GM18498 (cell line): Measurements from ENCODE around the gene TNS4.

ENCODE experiments used
- ATAC-seq: cut with Tn5 transposase; IDR thresholded peaks from one replicate; pipeline ENCODE4 v1.9.1; 2021; ENCODE audit warnings: mild to moderate bottlenecking, moderate library complexity; ENCODE audit not compliant: unreplicated experiment

The TNS4 gene

DNA sequence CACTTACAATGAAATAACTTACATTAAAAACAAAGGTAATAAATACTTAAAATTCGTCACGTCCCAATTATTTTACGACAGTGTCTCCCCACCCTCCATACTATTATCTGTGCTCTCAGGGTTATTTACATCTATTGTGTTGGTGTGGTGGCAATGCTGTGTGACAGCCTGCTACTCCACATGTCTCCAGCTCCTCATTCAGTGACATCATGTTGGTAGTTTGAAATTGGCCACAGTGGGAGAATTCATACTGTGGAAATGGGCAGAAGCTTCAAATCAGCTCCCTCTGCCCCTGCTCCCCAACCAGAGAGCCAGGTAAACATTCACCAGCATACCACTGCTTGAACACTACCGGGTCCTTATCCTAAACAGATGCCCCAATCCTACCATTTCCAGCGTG lies 6.3 kb downstream of the TNS4 start:
- ATAC-seq, result no peak

DNA sequence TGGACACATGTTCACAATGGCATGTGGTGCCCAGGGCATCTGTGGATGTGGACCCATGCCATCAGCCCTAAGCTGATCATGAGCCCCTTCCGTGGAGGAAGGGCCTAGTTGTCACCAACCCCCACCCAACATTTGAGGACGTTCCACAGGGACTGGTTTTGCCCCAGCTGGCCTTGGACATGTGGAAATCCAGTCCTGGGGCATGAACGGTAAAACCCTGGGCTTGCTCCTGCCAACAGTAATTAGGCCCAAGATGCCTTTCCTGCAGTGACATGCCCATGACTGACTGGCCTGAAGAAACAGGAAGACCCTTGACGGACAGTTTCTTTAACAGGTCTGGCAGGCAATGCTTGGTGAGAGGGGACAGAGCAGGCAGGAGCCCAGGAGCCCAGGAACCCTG lies 7.7 kb downstream of the TNS4 start:
- no peak for ATAC-seq

DNA sequence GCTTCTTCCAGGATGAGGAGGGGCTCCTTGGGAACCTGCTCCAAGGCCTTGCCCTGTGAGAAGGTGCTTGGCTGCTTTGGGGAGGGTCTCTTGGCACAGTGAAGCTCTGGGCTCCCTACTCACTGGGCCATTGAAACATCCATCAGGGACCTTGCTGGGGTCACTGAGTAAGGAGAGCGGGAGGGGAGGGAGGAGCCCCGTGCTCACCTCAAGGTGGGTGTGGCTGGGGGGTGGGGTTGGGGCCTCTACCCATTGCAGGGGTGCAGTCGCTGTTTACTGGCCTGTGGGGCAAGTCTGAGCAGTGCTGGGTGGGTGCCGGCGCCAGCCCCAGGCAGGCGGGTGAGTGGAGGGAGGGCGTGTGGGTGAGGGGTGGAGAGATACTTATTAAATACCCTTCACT lies 9.9 kb downstream of the TNS4 start:
- no peak for ATAC-seq

- no peak for ATAC-seq
These were observed 10.4 kb downstream of the TNS4 start for GRCh38 chr17:40490982-40491381.

- ATAC-seq, result no peak
These were observed 11.1 kb downstream of the TNS4 start for GRCh38 chr17:40490289-40490853.

GRCh38 chr17:40487371-40488020 lies 13.9 kb downstream of the TNS4 start:
- no peak for ATAC-seq

- ATAC-seq, result no peak
These were observed 14.7 kb downstream of the TNS4 start for GRCh38 chr17:40486522-40487370.

DNA sequence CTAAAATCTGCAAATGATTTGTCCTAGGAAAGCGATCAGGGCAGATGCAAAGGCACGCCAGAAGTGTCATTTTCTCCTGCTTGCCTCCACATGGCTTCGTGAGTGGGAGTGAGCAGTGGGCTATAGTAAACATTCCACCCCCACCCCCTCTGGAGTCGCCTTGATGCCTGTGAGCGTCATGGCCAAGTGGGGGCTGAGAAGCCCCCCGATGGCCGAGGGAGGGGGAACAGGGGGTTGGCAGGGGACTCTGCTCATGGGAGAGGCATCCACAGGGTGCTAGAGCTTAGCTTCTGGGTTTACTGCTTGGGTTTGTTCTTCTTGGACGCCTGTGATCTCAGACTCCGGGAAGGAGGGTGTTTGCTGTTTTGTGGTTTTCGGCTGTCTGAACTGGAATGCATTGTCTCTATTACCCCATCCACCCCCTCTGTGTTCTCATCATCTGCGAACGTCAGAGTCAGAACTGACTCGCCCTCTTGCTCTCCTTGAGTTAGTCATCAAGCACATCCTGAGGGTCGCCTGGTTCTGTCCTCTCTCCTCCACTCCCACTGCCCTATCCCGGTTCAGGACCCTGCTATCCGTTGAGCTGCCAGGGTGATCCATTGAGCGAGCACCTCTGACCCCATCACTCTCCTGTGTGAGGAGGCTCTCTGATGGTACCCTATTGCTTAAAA lies 15.4 kb downstream of the TNS4 start:
- no peak for ATAC-seq

DNA sequence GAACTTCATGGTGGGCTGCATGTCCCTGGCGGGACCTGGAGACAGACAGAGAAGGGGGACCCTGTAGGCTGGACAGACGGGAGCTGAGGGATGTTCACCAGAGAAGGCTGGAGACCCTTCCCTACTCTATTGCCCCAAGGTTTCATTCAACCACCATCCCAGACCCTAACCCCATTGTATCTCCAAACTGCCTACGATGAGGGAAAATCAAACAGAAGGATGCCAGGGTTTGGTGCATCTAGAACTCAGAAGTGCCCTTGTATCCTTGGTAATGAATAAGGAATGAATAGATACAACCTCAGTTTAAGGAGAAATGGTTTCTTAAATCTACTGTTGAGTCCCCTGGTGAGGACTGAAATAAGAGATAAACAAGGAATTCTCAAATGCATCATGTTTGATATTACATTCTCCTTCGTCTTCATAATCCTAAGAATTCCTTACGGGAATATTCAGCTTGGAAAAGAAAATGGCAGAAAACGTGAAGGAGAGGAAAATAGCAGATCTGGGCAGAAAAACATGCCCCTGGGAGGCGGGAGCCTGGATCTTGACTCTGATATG lies 16.4 kb downstream of the TNS4 start:
- ATAC-seq, result no peak

GRCh38 chr17:40484285-40484972 lies 17.0 kb downstream of the TNS4 start:
- no peak for ATAC-seq

- ATAC-seq, result no peak
These were observed 17.7 kb downstream of the TNS4 start for GRCh38 chr17:40483679-40484078.

DNA sequence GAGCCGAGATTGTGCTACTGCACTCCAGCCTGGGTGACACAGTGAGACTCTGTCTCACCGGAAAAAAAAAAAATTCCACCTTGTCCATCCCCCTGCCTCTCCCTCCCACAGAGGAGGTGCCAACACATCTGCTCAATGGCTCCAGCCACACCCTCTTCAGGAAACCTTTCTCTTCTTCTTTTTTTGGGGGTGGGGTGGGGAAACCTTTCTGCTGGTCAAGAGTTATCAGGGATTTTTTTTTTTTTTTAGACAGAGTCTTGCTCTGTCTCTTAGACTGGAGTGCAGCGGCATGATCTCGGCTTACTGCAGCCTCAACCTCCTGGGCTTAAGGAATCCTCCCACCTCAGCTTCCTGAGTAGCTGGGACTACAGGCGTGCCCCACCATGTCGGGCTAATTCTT lies 18.7 kb downstream of the TNS4 start:
- no peak for ATAC-seq

DNA sequence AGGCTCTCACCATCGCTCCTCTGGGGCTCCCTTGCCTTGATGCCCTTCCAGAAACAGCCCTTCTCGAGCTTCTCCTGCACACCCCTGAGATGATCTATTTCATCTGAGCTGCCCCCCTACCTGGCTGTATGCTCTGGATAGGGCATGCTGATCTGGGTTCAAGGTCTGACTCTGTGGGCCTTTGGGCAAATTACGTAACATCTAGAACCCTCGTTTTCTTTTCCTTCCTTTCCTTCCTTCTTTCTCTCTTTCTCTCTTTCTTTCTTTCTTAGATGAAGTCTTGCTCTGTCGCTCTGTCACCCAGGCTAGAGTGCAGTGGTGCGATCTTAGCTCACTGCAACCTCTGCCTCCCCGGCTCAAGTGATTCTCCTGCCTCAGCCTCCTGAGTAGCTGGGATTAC lies 20.3 kb downstream of the TNS4 start:
- no peak for ATAC-seq

GRCh38 chr17:40480501-40481003 lies 20.9 kb downstream of the TNS4 start:
- no peak for ATAC-seq

GRCh38 chr17:40479754-40480480 lies 21.5 kb downstream of the TNS4 start:
- no peak for ATAC-seq

DNA sequence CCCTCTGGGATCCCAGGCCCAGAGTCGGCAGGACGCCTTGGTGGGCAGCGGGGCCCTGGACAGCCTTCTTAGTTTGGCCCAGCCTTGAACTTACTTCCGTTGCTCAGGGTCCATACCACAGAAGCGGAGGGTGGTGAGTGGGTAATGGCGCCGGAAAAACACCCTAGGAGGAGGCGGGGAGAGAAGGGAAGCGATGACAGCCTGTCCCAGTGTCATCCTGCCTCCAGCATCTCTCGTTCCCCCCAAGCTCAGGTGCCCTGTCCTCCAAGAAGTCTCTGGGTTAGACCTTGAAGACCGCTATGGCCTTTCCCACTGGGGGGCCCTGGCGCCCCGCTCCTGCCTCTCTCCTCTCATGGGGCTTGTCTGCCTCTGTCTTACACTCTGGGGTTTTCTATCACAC lies 22.9 kb downstream of the TNS4 start:
- no peak for ATAC-seq

DNA sequence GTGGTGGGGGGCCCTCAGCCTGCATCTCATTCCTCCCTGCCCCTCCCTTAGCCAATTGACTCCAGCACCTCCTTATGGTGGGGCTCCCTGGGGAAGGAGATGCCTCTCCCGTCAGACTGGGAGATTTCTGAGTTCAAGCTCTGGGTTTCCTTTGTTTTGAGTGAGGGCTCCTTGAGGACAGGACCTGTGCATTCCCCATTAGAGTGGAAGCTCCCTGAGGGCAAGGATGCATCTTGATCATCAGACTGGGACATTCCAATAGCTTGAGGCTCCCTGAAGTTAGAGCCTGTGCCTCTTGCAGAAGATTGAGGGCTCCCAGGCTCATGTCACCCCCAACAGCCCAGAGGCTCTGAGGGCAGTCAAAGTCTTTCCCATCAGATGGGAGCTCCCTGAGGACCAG lies 23.6 kb downstream of the TNS4 start:
- ATAC-seq, result no peak

DNA sequence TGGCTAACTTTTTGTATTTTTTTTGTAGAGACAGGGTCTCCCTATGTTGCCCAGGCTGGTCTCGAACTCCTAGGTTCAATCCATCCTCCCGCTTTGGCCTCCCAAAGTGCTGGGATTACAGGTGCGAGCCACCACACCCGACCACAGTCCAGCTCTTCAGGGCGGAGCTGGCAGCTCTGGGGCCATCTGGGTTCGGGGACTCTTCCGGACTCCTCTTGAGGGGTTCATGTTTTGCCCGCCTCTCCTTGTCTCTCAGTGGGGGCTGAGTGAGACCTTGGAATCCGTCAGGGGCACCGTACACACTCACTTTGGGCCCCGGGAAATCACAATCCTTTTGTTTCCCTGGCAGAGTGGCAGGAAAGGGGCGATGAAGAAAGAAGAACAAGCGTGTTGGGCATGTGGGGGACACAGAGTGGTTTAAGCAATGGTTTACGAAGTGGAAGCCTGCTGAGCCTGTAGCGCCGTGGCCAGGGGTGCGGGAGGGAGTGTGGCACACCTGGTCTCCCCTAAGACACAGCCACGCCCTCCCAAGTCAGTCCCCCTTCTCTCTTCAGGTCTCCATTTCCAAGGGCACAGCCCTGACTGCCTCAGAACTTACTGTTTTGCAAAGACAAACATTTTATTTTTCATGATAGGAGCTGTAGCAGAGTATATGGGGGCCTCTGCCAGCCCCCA lies 26.1 kb downstream of the TNS4 start:
- ATAC-seq, result no peak

DNA sequence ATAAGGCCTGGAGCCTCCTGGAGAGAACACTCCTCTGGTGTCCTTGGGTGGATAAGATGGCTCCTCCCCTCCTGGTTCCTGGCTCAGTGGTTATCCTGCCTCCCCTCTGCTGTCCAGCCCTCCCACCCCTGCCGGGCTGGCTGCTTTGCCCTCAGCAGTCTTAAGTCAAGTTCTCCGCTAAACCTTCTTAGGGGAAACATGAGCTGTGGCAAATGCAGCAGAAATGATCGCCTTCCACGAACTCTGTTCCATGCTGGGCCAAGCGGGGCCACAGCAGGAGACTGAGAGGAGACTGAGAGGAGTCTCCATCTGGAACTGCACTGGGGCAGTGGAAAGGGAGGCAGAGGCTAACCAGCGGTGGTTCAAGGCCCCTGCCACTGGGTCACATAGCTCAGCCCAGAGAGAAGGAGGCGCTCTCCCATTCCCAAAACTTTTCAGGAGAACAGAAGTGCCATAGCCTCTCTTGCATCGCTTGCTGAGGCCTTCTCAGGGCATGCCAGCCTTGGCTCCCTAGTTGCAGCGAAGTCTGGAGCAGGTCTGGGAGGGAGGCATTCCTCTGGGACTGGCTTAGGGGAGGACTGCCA lies 26.9 kb downstream of the TNS4 start:
- ATAC-seq, result no peak
